HG02973 (cell line): Measurements from ENCODE around the gene ACP1.
A peak's percentile ranks its signal among the peaks of the same experiment; 100 is the strongest.

Experiments used
- ATAC-seq: cut with Tn5 transposase; IDR thresholded peaks from one replicate; pipeline ENCODE4 v1.9.1; 2021; ENCODE audit warnings: moderate library complexity; ENCODE audit not compliant: unreplicated experiment

ACP1 gene

DNA sequence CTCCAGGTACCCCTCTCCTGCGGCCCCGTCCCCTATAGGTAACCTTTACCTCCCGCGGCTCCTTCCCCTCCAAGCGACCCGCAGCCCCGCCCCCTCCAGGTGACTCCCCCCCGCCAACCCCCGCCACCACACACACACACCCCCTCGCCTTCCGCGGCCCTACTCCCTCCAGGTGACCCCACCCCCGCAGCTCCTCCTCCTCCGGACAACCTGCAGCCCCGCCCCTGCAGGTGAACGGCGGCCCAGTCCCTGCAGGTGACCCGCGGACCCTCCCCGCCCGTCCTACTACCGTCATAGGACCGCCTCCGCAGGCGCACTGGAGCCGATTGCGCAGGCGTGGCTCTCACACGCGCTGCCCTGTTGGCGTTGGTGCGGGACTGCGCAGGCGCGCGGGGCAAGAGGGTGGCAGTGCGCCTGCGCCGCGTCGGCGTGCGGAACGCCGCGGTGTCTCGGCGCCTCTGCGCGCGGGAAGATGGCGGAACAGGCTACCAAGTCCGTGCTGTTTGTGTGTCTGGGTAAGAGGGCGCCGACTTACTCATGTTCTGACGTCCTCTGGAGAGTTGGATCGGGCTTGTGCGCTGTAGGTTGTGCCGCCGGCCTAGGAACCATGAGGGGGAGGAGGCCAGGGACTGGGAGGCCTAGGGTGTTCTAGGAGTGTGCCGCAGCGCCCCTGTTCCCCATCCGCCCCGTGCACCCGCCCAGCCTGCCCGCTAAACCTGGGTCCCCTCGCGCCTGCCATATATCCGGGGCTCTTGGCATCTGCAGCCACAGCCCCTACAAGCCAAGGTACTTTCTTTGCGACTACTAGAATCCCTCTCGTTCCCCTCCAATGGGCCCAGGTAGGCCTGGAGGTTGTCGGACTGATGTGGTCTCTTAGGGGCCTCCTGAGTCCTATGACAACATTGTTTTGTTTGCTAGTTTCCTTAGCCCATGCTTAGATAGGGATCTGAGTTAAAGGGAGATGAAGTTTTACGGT lies at the start of gene ACP1:
TSS of gene ACP1 (plus strand) at position 455 of the 976 bp plus-strand sequence. CDS start at position 473, 18 bp downstream.
- ATAC-seq: peak; percentile 82

DNA sequence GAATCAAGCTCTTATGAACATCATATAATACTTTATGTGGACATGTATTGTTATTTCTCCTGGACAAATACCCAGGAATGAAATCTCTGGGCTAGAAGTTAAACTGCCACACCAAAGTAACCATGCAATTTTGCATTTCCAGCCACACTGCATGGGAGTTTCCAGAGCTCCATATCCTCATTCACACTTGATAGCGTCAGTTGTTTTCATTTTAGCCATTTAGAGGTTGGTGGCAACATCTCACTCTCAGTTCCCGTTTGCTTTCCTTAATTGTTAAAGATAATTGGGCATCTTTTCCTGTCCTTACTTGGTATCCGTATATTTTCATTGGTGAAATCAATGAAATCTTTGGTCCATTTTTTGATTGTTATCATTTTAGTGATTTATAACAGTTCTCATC lies 48.7 kb upstream of the ACP1 start:
- no peak for ATAC-seq

DNA sequence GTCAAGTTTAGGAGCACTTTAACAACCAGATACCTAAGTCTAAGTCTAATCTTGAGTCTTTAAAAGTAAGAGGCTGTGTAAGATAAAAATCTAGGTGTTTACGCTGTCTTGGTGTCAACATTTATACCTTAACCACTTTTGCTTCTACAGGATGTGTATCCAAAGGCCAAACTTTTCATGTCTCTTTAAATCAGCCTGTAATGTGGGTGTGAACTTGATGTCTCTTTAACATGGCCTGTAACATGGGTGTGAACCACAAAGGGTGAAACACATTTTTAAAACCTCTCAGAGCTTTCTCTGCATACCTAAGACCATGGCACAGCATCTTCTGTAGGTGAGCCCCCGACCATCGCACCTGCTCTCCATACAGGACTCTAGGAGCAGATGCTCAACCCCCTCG lies 41.3 kb upstream of the ACP1 start:
- no peak for ATAC-seq

DNA sequence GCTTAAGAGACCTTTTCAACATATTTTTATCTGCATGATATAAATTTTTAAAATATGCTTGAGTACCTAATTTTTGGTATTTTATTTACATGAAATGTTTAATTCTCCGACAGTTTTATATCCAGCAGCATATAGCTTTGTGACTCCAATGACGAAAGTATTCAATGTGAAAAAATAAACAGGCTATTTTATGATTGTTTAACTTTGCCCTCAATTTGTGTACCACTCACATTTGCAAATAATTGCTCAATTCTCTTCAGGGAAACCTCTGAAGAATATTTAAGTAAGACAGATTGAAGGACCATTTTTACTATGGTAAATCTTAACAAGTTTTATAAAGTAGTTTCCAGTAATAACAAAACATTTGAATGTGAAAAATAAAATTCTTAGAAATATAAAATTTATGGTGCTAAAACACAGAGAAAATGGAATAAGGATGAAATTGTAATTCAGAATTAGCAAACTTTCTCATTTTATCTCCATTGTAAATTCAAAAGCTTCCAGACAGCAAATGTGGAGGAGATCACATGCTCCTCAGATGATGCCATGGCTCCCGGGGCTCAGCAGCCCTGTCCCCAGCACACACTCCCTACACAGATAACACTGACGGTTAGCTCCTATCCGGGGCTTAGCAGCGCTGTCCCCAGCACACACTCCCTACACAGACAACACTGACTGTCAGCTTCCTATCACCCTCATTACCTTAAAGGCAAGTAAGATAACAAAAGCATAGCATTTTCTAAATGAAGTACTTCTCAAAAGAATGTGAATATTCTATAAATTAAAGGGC lies 40.6 kb upstream of the ACP1 start:
- ATAC-seq: no peak

DNA sequence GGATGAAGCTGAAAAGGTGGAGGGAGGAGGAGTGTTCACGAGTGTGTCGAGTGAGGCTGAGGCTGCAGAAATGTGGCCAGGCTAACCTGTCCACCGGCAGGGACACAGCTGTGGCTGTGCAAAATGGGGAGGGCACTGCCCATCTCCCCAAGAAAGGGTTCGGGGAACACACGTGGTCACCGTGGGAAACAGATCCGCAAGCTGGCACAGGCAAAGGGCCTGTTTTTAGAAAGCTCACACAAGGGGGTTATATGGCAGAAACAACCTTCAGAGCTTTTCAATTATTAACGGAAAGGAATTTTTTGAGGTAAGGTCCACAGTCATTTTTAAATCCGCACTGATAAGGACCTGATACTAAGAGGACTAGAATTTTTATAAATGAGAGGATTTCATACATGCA lies 36.6 kb upstream of the ACP1 start:
- ATAC-seq: no peak

DNA sequence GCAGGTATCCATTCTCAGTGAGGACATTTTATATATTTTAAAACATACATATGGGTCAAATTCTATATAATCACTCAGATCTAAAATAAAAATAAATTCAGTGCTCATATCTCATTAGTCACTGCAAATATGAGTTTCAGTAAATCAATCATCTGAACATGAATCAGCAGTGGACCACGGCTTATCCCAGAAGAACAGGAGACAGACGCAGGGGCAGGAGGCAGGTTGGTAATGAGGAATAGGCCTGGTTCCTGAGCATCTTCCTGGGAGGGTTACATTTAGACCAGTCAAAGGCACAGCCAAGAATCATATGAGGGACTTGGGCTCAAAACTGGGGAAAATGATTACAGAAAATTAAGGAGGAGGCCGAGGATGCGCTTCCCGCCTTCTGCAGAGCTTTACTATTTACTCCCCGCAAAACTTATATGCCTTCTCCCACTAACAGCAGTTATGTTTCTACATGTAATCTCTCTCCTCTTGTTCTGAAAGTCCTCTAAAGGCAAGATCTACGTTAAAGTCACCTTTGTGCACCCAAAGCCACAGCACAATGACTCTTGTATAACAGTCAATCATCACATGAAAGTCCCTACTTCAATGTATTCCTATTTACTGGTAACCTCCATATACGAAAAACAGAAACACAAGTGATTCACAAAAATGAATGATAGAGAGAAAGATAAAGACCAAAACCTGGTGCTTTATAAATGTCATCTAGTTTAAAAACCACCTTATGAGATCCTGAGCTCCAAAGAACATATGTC lies 36.0 kb upstream of the ACP1 start:
- no peak for ATAC-seq

DNA sequence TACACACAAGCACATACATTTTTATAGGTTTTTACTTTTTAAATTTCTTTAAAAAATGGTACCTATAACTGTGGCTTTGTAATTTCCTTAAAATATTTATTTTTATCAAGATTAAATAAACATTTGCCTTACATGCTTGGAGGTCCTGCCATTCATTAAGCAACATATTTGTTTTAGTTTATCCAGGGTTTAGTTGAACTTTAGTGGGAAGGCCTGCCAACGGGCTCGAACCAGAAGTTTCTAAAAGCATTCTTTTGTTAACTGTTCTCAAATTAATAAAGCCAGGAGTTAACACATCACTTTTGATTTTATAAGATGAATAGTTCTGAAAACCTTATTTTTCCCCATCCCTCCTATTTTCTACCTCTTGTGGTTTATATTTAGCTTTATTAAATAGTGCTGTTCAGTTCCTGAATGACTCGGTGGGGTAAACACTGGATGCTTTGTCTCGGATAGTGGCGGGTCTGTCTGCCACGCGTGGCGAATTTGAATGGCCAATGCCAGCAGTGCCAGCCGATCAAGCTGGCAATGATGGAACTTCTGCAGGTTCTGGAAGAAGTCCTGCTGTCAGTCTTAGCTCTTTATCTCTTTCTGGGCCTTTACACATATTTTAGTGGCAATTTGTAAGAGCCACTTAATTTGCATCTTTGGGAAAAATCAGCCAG lies 33.1 kb upstream of the ACP1 start:
- no peak for ATAC-seq

DNA sequence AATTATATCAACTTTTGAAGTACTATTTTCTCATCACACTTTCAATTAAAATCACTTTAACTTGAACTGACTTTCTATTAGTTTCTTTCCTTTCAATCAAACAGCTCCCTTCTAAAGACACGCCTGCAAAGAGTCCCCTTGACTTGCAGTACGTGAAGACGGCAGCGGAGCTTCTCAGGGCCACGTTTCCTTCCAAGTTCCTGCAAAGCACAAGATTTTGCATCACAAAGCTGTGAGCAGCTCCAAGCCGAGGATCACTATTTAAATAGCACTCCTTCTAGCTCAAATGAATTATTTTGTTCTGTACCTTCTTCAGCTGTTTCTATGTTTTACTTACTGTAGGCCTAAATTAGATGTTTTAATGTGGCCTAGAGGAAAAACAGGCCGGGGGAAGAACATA lies 31.7 kb upstream of the ACP1 start:
- ATAC-seq: no peak

DNA sequence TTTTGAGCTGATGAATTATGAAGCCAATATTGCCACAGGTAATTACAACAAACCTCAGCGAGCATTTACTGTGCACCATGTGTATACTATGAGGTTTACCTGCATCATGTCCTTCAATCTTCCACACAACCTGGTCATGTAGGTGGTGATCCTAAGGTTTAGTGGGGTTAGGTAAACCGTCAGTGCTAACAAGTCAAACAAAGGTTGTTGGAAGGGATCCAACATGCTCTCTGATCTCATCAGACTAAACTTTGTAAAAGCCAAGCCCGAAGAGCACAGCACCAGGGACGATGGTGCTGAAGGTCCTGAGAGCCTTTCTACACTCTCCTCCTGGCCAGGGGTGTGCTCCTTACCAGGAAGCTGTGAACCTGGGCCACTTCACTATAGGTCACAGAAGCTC lies 30.3 kb upstream of the ACP1 start:
- no peak for ATAC-seq

DNA sequence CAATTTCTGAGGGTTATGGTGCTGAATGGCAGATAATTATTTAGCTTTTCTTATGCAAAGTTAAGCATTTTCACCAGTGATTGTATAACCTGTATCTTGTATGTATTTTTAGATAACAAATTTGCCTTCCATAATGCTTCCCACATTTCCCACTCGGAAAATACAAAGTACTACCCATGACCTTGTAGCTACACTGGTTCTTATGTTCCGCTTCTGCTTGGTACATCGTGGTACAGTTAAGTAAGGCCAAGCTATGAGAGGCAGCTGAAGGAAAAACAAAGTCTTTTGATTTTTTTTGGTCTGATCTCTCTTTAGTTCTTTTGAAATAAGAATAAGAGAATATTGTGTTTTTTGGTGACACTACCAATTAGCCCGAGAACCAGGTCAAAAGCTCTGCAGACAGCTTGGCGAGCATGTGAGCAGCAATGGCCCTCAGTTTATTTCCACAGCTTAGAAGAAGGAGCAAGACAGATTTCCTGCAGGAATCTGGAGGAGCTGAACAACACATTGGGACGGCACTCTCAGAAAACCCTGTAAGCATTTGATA lies 27.7 kb upstream of the ACP1 start:
- ATAC-seq: no peak

DNA sequence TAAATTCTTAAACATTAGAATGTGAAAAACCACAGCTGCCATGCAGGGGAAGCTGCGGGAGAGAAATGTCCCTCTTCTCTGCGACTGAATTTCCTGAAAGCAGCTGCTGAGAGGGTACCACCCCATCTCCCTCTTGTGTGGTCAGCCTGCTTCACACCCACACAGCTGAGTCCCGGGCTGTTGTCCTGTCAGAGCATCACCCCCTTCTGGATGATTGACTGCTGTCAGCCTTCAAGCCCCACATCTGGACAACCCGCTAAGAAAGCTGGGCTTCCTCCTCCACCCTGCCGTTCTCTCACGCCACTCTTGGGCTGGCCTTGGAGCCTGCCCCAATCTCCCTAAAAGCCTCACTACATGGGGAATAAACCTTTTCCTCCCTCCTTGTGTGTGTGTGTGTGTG lies 26.9 kb upstream of the ACP1 start:
- no peak for ATAC-seq

DNA sequence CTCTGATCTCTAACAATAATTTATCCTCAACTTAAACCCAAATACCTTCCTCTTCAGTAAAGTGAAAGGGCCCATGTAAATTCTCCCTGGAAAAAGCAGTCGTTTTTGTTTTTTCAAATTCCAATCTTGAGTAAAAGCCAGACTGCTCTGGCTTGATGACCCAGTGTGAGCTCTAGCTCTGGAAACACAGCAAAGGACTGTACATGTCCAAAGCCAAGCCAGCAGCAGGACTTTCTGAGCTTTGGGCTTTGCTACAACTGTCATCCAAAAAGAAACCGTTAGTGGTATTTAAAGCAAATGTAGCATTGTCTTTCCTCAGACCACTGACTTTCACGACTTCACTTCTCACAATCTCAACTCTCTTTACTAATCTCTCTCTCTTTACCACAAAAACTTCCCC lies 26.3 kb upstream of the ACP1 start:
- ATAC-seq: no peak

DNA sequence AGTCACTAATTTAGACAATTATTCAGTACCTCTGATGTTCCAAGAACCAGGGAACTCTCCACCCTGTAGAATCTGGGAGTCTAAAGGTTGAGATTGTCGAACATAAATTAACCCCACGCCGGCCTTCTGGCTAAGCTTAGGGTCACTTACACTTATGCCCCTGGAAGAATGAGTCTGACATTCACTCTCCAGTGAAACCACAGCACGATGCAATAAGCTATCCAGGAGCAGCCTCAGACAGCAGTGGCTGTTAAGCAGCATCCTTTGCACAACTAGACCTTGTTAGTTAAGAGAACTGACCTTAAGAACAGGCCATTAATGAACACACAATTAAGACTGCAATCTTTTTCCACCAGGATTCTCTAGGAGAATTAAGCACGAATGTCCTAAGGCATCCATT lies 25.9 kb upstream of the ACP1 start:
- no peak for ATAC-seq

DNA sequence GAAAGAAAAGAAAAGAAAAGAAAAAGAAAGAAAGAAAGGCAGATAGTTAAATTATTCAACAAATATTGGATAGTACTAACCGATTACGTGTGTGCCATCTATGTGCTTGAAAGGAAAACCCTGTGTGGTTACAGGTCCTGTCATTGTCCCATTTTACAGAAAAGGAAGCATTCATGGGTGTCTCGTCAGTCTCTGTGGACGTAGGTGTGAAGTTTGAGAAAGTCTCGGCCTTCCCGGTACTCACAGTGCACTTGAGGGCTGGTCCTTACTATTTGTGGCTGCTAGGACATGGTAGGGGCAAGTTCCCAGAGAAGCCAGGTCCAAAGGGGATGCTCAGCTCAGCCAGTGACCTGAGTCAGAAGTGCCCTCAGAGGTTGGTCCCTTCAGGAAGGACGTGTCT lies 20.2 kb upstream of the ACP1 start:
- ATAC-seq: no peak

DNA sequence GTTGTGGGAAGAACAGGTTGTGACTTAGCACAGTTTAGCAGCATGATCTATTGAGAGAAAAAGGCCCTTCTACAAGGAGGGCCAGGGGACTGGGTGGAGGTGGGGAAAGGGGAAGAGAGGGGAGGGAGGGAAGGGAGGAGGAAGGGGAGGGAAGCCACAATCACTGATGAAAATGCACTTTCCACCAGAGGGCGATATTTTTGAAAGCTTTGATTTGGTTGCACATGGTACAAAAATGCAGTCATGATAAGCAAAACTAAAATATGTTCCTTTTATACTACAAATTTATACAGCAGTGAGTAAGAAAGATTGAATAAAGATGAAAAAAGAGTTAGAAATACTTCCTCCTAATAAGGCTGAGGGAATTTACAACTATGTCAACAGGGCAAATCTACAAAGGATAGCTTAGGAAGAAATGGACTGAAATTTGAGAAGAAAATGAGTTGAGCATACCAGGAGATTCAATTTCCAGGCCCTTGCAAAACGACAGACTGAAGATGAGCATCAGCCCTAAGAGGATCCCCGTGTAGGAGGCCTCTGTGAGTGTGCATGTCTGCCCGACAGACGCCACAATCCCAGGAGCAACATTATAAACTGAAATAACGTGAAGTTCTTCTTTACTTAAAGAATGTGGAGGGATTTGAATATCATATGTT lies 18.1 kb upstream of the ACP1 start:
- ATAC-seq: peak; percentile 82

DNA sequence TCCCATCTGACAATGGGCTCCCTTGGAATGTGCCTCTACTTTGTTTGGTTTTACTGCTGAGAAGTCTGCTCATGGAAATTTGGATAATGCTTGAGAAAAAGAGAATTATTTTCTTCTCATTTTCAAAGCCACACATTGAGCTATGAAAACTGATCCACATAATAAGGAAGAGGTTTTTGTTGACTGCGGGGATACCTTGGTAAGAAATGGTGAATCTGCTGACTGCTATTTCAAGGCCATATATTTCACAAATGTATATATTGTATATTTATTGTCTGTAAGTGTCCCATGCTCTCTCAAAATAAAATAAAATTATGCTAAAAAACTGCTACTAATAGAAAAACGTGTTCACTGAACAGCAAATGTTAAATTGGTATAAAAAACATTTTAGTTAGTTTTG lies 16.0 kb upstream of the ACP1 start:
- no peak for ATAC-seq

DNA sequence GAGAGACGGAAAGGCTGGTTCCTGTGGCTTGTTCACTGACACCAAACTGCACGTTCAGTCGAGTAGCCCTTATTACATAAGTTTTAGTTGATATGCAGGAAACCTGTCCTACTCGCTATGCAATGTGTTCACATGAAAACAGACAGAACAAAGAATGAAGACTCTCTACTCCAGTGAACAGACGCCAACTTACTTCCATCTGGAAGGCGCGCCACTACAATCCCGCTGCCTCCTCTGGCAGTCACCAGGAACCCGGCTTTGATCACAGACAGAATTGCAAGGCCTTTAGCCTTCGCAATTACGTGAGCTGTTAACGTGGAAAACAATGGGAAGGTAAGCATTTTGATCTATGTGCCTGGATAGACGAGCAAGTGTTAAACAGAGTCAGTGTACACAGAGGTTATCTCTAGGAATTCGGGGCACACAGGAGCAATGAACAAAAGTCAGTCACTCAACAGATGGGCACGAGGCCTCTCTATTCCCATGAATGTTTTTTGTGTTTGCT lies 15.2 kb upstream of the ACP1 start:
- ATAC-seq: no peak

DNA sequence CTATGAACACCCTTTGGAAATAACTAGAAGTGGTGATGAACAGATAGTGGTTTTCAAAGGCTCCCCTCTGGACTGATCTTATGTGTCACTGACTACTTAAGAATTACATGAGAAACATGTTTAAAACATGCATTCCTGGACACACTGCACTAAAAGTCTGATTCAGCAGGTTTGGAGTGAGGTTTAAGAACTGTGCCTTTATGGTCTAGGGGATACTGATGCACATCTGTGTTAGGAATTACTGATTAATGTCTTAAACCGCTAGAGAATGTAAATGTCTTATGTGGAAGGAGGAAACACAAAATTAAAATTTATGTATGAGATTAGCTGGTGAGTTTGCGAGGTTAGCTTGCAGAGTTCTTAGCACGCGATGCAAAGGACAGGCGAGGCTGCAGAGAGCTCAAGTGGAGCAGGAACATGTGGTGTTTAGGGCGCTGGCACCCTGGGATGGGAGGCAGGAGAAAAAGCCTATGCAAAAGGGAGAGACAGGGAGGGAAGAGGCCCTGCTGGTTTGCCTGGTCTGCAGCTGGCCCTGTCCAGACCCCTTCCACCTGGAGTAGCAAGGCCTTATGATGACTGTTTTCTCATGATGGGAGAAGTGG lies 12.6 kb upstream of the ACP1 start:
- no peak for ATAC-seq

DNA sequence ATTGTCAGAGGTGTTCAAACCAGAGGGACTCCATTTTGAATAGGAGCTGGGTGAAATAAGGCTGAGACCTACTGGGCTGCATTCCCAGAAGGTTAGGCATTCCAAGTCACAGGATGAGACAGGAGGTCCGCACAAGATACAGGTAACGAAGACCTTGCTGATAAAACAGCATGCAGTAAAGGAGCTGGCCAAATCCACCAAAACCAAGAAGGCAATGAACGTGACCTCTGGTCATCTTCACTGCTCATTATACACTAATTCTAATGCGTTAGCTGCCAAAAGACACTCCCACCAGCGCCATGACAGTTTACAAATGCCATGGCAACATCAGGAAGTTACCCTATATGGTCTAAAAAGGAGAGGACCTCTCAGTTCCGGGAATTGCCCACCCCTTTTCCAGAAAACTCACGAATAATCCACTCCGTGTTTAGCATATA lies 11.5 kb upstream of the ACP1 start:
- ATAC-seq: no peak
